Gastroesophageal sphincter (tissue), 3 donors: Measurements from ENCODE around the gene CA6.
A peak's percentile ranks its signal among the peaks of the same experiment; 100 is the strongest.

Source experiments
- POLR2A ChIP-seq, 2 donors: fragments of 450-650 bp; IDR thresholded peaks; one replicate each; pipeline ENCODE4 v1.6.1; 2017; ENCODE audit warnings: antibody characterized with exemption in 2 of 2, mild to moderate bottlenecking in 2 of 2, moderate library complexity in 1 of 2
- POLR2AphosphoS5 ChIP-seq: sonication (generic); formaldehyde crosslinking; IDR thresholded peaks from one replicate; pipeline ENCODE4 v1.6.1; 2017; ENCODE audit warnings: antibody characterized with exemption
- TF ChIP-seq, protein P1 (sequence below), 4 experiments: fragments of 200-600 bp in 2 of 4; fragments of 450-650 bp in 2 of 4; sonication (generic) in 1 of 4; IDR thresholded peaks; one replicate each; pipeline ENCODE4 v1.5.1; 2017 to 2019; ENCODE audit warnings: antibody characterized with exemption in 4 of 4, mild to moderate bottlenecking in 2 of 4, moderate library complexity in 2 of 4

DNA sequence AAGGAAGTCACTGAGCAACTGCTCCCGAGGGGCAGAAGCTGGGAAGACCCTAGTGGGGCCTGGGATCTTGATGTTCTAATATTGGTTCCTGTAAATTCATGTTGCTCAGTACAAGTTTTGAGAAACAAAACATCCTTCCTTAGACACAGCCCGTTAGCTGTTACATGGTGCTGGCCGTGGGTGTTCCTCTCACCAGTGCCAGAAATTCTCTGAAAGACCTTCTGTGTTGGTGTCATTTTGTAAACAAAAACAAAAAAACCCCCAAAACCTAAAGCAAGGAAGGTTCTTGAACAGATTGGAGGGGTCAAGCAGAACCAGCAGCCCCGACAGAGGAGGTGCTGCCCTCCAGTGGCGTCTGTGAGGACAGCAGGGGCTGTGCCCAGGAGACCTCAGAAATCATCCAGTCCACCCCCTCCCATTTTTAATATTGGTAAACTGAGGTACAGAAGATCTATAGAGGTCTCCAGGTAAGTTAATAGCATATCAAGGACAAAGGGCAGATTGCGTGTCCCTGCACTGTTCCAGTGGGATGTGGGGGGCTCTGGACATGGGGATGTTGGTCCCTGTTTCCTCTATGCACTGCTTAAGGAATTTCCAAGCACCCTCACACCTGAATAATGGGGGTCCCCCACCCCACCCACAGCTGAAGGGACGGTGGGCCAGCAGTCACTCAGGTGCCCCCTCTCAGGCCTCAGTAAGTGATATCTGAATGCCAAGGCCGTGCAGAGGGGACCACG lies 42.4 kb downstream of the CA6 start:
- TF ChIP-seq, protein P1, sequence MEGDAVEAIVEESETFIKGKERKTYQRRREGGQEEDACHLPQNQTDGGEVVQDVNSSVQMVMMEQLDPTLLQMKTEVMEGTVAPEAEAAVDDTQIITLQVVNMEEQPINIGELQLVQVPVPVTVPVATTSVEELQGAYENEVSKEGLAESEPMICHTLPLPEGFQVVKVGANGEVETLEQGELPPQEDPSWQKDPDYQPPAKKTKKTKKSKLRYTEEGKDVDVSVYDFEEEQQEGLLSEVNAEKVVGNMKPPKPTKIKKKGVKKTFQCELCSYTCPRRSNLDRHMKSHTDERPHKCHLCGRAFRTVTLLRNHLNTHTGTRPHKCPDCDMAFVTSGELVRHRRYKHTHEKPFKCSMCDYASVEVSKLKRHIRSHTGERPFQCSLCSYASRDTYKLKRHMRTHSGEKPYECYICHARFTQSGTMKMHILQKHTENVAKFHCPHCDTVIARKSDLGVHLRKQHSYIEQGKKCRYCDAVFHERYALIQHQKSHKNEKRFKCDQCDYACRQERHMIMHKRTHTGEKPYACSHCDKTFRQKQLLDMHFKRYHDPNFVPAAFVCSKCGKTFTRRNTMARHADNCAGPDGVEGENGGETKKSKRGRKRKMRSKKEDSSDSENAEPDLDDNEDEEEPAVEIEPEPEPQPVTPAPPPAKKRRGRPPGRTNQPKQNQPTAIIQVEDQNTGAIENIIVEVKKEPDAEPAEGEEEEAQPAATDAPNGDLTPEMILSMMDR (IDR thresholded peaks at IDR 0.05), result peak in 3 of 4 experiments; percentile 74 to 96 (median 83)
- no peak for TF ChIP-seq POLR2A (IDR thresholded peaks at IDR 0.05)
- no peak for TF ChIP-seq POLR2AphosphoS5
